ENCODE results near the gene CTDSPL2. TPM values are rescaled to one million over a fixed set of nuclear protein-coding genes. Genes with fewer than 3 reads are reported as not detected.
"Not testable (repeated sequence)": the region's sequence is repeated elsewhere in the genome, so short reads cannot be mapped to it uniquely, and the experiment has no call there.

CTDSPL2 gene
- total RNA-seq = 10 to 100 TPM; 19.4 to 26.9 TPM
- long read RNA-seq, full-length matches to known transcripts = 5 of 20 reads
- long read RNA-seq, partial matches to known transcripts = 15 of 20 reads
- long read RNA-seq, other reads (novel, unspliced or antisense) = 0 of 20 reads

DNA sequence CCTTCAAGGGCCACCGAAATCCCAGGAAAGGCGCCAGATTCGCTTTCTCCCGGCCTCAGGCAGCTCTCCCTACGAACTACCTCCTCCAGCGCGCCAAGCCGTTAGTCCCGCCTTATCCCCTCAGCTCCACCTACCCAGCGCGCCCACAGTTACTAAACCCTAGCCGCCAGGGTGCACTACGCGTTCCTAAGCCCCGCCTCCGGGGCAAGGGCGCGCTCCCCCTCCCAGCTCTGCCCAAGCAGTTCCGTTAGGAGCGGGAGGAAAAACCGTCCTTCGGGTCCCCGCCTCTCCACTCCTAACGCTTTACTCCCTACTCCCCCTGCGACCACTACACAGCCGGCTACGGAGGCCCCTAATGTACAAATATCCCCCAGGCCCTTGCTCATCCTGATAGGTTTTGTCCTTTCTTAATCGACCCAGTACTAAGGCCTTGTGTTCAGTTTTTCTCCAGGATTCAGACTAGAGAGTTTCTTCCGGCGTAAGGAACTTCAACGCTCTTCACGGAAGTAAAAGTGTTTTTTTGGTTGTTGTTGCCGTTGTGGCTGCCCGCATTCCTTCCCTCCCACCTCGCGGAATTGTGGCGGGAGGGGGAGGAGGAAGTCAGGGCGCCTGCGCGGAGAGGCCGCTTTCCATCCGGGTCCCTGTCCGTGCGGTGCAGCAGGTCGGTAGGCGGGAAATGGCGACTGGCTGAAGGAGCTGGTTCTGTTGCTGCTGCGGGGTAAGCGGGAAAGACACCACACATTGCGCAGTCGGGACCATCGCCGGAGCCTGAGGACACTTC lies at the start of gene CTDSPL2:
Gene CTDSPL2, plus strand, starts transcription at position 655 of the 781 bp plus-strand sequence. CDS start 31,386 bp downstream, outside the sequence.
- DNase-seq (peak; percentile 98), ATAC-seq (peak; percentile 98 to 99)
- intact Hi-C loops (cut with DNase I) = no loop called here

DNA sequence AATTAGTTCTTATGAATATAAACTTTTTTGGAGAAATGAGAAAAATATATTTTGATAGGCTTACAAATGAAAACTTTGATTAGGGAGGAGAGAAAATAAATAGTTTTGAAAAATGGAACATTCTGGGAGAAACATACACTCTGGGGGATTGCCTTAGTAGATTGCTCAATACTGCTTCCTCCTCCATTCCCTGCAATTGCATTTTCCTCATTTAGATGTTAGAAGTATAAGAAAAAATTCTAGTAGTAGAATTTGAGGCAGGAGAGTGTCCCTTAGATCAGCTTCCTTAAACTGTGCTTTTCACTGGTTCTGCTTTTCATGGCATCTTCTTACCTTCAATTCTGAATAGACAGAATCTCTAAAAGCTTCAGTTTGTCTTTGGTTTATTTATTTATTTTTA lies 46.2 kb upstream of the CTDSPL2 start:
- intact Hi-C loops (cut with DNase I) = no loop called here
- ATAC-seq = no peak
- DNase-seq = no peak

DNA sequence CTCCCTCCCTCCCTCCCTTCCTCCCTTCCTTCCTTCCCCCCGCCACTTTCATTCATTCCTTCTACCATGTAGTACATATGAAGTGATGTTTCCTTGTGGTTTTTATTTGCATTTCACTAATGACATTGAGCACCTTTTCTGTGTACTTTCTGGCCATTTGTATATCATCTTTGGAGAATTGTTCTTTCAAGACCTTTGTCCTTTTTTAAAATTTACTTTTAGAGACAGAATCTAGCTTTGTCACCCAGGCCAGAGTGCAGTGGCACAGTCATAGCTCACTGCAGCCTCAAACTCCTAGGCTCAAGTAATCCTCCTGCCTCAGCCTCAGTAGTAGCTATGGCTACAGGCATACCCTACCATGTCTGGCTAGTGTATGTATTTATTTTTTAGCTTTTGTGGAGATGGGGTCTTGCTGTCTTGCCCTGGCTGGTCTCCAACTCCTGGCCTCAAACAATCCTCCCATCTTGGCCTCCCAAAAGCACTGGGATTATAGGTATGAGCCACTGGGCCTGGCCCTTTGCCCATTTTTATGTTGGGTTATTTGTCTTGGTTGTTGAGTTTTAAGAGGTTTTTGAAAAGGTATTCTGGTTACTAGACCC lies 42.0 kb upstream of the CTDSPL2 start:
- DNase-seq = no peak
- no peak for ATAC-seq
- intact Hi-C loops (cut with DNase I) = no loop called here

DNA sequence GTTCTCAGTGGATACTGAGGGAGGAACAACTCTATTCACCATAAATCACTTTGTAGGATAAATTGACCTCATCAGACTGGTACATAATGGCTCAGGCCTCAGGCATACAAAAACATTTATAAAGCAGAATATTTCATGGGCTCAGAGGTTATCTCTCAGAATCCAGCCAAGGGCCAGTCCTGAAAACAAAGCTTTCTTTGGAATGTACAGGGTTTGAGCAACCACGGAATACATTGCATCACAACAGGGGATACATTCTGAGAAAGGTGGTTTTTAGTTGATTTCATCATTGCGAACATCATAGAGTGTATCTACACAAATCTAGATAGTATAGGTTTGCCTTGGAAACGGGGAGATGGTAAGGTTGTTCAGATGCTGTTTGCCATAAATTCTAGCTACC lies 33.4 kb upstream of the CTDSPL2 start:
- intact Hi-C loops (cut with DNase I) = no loop called here
- DNase-seq (no peak), ATAC-seq (no peak)

DNA sequence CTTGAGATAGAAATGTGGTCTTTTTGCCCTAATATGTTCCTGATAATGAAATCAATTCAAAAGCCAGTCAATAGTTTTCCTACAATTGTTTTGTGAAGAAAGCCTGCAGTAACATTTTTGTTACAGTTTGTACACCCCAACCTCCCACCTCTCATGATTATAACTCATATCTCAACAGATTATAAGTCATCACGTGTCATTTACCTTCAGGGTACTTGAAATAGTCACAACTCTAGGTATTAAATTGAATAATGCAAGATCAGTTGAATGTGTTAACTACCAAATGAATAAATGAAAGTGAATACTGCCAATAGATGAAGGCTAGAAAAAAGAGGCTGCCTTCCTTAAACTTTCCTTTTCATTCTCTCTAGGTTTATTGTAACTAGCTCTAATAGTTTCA lies 32.9 kb upstream of the CTDSPL2 start:
- no peak for DNase-seq
- ATAC-seq = no peak
- intact Hi-C loops (cut with DNase I) = no loop called here

DNA sequence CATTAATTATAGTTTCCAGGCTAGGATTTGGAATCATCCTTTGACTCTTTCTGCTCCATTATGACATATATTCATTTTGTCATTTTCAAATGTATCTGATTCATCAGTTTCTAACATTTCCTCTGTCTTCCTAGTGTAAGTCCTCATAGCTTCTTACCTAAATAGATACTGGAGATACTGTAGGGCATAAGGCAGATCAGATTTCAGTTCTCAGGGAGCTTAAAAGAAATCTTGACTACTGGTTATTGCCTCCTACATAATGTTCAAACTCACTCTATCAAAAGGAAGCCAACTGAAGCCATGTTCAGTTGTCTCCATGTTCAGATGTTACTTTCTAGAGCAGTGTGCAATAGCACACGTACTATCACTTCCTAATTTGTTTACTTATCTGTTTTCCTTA lies 29.6 kb upstream of the CTDSPL2 start:
- DNase-seq (no peak), ATAC-seq (no peak)
- intact Hi-C loops (cut with DNase I) = no loop called here

DNA sequence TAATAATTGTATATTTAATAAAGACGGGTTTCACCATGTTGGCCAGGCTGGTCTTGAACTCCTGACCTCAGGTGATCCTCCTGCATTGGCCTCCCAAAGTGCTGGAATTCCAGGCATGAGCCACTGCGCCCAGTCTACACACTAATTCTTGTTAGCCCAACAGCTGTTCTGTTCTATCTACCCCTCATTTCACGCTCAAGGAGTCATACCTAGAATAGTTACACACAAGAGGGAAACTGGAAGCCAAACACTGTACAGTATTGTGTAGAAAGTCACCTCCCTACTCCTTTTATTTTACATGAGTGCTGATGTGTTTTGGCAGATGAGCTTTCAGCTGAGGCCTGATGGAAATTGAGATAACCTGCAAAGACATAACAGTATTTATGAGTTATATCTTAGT lies 13.4 kb upstream of the CTDSPL2 start:
- ATAC-seq (no peak), DNase-seq (no peak)
- intact Hi-C loops (cut with DNase I) = no loop called here

DNA sequence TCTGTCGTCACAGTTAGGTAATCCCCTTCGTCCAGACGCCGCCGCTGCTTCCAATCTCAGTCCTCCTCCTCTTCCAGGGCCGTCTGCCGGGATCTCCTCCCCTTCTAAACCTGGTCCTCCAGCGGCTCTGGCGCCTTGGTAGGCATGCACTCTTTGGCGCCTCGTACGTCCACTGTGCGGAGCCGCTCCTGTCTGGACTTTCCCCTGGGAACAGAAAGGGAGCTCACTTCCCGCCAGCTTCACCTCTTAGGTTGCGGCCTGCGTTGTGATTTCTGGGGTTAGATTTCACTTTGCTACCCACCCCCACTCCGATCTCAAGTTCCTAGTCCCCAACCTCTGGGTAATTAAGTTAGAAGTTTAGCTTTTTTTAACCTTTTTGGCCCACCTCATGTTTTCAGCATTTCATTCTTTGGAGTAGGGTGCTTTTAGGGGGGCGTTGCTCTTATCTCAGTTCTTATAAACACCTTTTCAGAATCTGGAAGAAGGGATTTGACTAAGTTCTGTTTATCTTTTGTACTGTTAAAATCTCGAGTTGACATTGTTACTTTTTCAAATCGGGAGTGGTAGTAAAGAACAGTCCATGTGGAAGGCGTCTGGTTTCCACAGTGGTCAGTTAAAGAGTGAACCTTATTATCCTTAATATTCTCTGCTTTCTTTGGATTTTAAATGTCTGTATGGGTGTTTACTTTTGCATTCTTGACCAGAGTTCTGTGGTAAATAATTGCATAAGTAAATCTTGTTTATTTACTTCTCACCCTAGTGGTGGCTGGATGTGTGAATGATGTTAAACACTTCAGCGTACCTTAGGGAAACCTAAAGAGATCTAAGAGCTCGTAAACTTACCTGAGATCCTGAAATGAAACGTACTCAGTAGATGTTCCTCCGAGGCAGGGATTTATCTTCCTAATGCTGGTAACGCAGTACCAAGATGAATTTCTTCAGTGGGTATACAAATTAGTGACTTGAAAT lies 611 bp downstream of the CTDSPL2 start:
- ATAC-seq (peak; percentile 17 to 62), DNase-seq (no peak)
- intact Hi-C loops (cut with DNase I) = no loop called here

DNA sequence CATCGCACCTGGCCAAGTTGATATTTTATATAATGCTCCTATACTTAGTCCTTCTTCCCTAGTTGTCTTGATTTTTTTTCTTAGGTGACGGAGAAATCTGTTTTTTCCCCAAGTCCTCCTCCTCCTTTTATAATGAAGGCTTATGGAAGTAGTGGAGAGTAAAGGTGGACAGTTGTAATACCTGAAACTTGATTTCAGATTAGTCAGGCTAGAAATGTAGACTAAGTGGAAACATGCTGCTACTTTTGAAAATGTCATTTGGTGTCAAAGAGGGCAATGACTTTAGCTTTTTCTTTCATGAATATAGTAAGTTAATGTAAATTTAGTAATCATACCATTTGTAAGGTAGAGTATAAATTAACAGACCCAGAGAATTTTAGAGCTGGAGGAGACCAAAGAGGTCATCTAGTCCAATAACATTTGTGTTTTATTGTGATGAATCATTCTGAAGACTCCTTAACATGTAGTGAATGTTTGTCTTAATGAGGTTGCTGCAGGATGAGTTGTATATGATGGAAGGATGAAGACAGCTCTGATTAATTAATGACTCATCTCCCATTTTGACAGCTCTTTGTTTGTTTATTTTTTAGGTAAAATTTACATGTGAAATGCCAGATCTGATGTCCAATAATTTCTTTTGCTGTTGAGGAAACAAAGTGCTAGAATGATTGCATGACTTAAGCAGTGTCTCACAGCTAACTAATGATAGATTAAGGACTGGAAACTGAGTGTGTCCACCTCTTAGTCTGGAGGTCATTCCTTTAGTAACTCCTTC lies 8.7 kb downstream of the CTDSPL2 start:
- DNase-seq (no peak), ATAC-seq (peak in 1 of 2 donors; percentile 45)
- intact Hi-C loops (cut with DNase I) = no loop called here

DNA sequence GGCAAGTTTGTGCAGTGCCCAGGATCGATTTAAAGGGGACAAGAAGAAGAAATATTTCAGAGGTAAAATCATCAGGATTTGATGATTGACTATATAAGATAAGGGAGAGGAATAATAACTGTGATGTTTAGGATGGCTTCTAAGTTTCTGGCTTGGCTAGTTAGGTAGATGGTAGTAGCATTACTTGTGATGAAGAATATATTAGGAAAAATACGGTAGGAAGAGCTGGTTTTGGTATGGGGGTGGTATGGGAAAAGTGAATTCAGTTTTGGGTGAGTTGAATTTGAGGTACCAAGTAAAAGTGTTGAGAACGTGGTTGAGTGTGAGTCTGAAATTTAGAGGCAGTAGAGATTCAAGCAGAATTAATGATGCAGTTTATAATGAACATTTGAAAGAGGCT lies 11.0 kb downstream of the CTDSPL2 start:
- DNase-seq (no peak), ATAC-seq (no peak)
- intact Hi-C loops (cut with DNase I) = no loop called here

DNA sequence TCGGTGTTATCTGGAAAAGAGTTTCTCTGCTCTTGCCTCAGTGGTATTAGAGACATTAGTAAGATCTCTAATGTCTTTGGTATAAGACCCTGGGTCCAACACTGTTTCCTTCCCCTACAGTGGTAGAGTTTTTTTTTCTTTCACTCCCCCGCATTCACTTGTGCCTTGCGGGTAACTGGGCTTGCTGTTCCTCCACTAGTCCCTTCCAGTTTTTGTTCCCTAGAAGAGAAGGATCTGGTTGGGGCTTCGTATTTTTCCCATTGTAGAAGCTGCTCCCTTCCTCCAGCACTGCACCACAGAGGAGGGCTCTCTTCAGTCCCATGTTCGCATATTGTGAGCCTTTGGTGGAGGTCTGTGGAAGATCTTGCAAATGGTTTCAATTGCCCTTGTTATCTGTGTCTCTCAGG lies 13.7 kb downstream of the CTDSPL2 start:
- intact Hi-C loops (cut with DNase I) = no loop called here
- DNase-seq (no peak), ATAC-seq (peak in 1 of 2 donors; percentile 15)

DNA sequence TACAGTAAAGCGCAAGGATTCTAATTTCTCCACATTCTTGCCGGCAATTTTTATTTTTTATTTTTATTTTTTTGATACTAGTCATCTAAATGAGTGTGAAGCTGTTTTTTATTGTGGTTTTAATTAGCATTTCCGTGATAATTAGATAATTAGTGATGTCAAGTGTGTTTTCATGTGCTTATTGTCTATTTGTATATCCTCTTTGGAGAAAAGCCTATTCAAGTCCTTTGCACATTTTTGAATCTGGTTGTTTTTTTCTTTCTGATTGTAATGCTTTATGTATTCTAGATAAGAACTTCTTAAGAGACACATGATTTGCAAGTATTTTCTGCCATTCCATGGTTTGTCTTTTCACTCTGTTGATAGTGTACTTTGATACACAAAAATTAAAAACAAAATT lies 16.1 kb downstream of the CTDSPL2 start:
- ATAC-seq (no peak), DNase-seq (no peak)
- intact Hi-C loops (cut with DNase I) = no loop called here

DNA sequence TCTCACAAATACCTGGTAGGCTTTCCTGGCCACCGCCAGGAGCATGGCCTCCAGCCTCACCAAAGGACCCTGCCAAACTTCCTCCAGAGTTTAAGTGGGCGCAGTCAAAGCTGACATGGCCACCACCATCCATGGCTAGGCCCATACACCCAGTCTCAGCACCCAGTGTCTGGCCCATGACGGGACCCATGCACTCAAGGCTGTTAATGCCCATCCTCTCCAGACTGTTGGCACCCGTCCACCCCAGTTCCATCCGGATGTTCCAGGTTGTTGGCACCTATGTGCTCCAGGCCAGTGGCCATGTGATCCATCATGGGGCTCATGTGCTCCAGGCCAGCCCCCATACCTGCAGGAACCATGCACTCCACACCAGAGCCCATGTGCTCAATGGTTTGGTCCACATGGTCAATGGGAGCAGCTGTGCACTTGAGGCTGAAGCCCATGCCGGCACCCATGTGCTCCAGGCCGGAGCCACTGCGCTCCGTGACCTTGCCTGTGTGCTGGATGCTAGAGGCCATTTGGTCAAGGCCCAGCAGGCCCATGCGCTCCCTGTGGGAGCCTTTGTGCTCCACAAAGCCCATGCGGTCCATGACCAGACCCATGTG lies 20.4 kb downstream of the CTDSPL2 start:
- intact Hi-C loops (cut with DNase I) = no loop called here
- no peak for ATAC-seq

DNA sequence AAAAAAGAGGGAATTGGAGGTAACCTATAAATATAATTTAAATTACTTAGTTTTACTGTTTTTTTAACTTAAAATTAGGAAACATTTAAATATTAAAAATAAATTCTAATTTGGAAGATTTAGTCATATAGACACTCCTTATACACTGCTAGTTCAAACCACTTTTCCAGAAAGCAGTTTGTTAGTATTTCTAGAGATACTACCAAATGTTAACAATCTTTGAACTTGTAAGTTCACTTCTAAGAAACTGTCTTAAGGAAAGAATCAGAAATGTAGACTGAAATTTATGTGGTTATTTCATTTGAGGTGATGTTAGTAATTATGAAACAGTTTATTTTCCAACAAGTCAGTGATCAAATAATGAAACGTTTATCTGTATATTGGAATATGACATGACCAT lies 22.7 kb downstream of the CTDSPL2 start:
- ATAC-seq (no peak), DNase-seq (no peak)
- intact Hi-C loops (cut with DNase I) = no loop called here

More for the DNA sequence above, 20.4 kb downstream of the CTDSPL2 start:
- DNase-seq = no peak

DNA sequence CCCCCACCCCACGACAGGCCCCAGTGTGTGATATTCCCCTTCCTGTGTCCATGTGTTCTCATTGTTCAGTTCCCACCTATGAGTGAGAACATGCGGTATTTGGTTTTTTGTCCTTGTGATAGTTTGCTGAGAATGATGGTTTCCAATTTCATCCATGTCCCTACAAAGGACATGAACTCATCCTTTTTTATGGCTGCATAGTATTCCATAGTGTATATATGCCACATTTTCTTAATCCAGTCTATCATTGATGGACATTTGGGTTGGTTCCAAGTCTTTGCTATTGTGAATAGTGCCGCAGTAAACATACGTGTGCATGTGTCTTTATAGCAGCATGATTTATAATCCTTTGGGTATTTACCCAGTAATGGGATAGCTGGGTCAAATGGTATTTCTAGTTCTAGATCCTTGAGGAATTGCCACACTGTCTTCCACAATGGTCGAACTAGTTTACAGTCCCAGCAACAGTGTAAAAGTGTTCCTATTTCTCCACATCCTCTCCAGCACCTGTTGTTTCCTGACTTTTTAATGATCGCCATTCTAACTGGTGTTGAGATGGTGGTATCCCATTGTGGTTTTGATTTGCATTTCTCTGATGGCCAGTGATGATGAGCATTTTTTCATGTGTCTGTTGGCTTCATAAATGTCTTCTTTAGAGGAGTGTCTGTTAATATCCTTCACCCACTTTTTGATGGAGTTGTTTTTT lies 26.3 kb downstream of the CTDSPL2 start:
- DNase-seq, ATAC-seq: not testable (repeated sequence)

DNA sequence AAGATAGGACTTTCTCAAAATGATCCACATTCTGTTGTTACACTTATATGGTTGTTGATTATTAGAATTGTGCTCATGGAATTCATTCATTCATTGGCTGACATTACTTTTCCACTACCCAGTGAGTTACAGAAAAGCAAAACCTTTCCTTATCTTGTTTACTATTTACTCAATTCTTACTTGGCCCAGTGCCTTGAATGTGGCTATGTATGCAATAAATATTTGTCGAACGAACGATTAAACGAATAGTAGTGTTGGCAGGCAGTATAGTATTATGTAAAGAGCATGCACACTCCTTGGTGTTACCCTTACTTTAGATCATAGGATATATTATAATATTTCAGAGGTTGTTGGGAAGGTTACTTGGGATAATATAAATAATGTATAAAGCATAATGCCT lies 31.0 kb downstream of the CTDSPL2 start:
- intact Hi-C loops (cut with DNase I) = no loop called here
- DNase-seq (no peak), ATAC-seq (no peak)

More for the DNA sequence above, 26.3 kb downstream of the CTDSPL2 start:
- intact Hi-C loops (cut with DNase I) = not testable (repeated sequence)

DNA sequence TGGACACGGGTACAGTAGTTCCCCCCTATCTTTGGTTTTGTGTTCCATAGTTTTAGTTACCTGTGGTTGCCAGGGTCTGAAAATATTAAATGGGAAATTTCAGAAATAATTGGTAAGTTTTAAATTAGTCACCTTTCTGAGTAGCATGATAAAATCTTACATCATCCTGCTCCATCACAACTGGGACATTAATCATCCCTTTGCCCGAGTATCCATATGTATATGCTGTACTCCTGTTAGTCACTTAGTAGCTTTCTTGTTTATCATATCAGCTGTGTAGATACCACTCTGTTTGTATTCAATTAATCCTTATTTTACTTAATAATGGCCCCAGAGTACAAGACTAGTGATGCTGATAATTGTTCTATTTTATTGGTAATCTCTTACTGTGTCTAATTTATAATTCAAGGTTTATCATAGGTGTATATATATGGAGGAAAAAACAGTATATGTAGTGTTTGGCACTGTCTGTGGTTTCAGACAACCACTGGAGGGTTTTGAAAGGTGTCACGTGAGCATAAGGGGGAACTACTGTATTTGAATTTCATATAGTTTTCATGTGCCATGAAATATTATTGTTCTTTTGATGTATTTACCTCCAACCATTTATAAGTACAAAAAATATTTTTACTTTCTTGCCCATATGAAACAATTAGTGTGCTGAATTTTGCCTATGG lies 41.4 kb downstream of the CTDSPL2 start:
- DNase-seq = no peak
- ATAC-seq = no peak
- intact Hi-C loops (cut with DNase I) = no loop called here
